IMR-90 (cell line): ENCODE data around the gene SYT8. TPM values are rescaled to one million over a fixed set of nuclear protein-coding genes. Genes with fewer than 3 reads are reported as not detected.

Source experiments
- ATAC-seq: fragments of 200-7000 bp; cut with Tn5 transposase; 2 replicates; pipeline ENCODE4 v1.9.1; 2020; ENCODE audit warnings: low read depth, mild to moderate bottlenecking, moderate library complexity
- BruUV-seq: library from RNA; stranded (reverse); fragments of 400-500 nt; replicated peaks from 2 replicates; lab custom pipeline; 2021; lab: Mats Ljungman, UMichigan
- CTCF ChIA-PET: fragments of 300-600 bp; formaldehyde crosslinking; extraction: SDS; loops from one replicate; lab custom pipeline; 2021; ENCODE audit warnings: antibody characterized with exemption; lab: Yijun Ruan, JAX
- POLR2A ChIA-PET: fragments of 300-600 bp; sonication (Branson Sonifier 250); formaldehyde crosslinking; loops from one replicate; lab custom pipeline; 2022; ENCODE audit warnings: antibody characterized with exemption; ENCODE audit not compliant: unreplicated experiment; lab: Charles Lee
- DNase-seq: peaks from one replicate; pipeline ENCODE4 v3.0.0; 2013
- H2AFZ ChIP-seq: replicated peaks from 2 replicates; pipeline ENCODE3; 2013; ENCODE audit warnings: low read length, mild to moderate bottlenecking; ENCODE audit not compliant: poor library complexity
- H2AK5ac ChIP-seq: 2 replicates; pipeline ENCODE4 v1.6.1; 2013; ENCODE audit warnings: low read depth, low read length, inconsistent platforms
- H2AK9ac ChIP-seq: replicated peaks from 2 replicates; pipeline ENCODE3; 2013; ENCODE audit warnings: mild to moderate bottlenecking, low read depth, low read length, moderate library complexity; ENCODE audit not compliant: poor library complexity
- H2BK120ac ChIP-seq: 2 replicates; pipeline ENCODE4 v1.6.1; 2013; ENCODE audit warnings: low read depth, low read length, inconsistent platforms
- H2BK15ac ChIP-seq: 3 replicates; pipeline ENCODE4 v1.6.1; 2013; ENCODE audit warnings: low read depth, low read length, inconsistent platforms
- H2BK20ac ChIP-seq: 2 replicates; pipeline ENCODE4 v1.6.1; 2013; ENCODE audit warnings: low read depth, mild to moderate bottlenecking, inconsistent platforms, low read length, moderate library complexity
- H2BK5ac ChIP-seq: 2 replicates; pipeline ENCODE4 v1.6.1; 2013; ENCODE audit warnings: mild to moderate bottlenecking, low read depth, low read length, inconsistent platforms; ENCODE audit not compliant: poor library complexity, severe bottlenecking
- H3K14ac ChIP-seq: replicated peaks from 2 replicates; pipeline ENCODE4 v1.6.1; 2013; ENCODE audit warnings: low read depth, low read length, inconsistent platforms
- H3K18ac ChIP-seq: 2 replicates; pipeline ENCODE4 v1.6.1; 2013; ENCODE audit warnings: low read depth, low read length, control low read depth
- H3K23ac ChIP-seq: 2 replicates; pipeline ENCODE4 v1.6.1; 2013; ENCODE audit warnings: low read depth, low read length, inconsistent platforms
- H3K27ac ChIP-seq: 2 replicates; pipeline ENCODE4 v1.5.1; 2013; ENCODE audit warnings: mild to moderate bottlenecking, control low read depth, low read length; ENCODE audit not compliant: insufficient read depth
- H3K27me3 ChIP-seq: 2 replicates; pipeline ENCODE4 v1.6.1; 2013; ENCODE audit warnings: low read length; ENCODE audit not compliant: control insufficient read depth, insufficient read depth
- H3K36me3 ChIP-seq: 2 replicates; pipeline ENCODE4 v1.6.1; 2013; ENCODE audit warnings: low read length, mixed read lengths; ENCODE audit not compliant: control insufficient read depth, insufficient read depth
- H3K4ac ChIP-seq: 2 replicates; pipeline ENCODE4 v1.6.1; 2013; ENCODE audit warnings: low read depth, low read length, inconsistent platforms
- H3K4me1 ChIP-seq: 2 replicates; pipeline ENCODE4 v1.6.1; 2013; ENCODE audit warnings: low read length, mixed read lengths; ENCODE audit not compliant: control insufficient read depth, insufficient read depth
- H3K4me2 ChIP-seq: 2 replicates; pipeline ENCODE4 v1.6.1; 2013; ENCODE audit warnings: low read depth, mild to moderate bottlenecking, control low read depth, low read length, moderate library complexity
- H3K4me3 ChIP-seq: 2 replicates; pipeline ENCODE4 v1.5.1; 2013; ENCODE audit warnings: low read depth, mild to moderate bottlenecking, control low read depth, low read length, moderate library complexity; ENCODE audit not compliant: insufficient read depth
- H3K56ac ChIP-seq: 2 replicates; pipeline ENCODE4 v1.6.1; 2013; ENCODE audit warnings: low read length, inconsistent platforms; ENCODE audit not compliant: insufficient read depth; ENCODE audit errors: extremely low read depth
- H3K79me1 ChIP-seq, 2 experiments: 2 replicates each; pipeline ENCODE4 v1.6.1; 2013; ENCODE audit warnings: low read length in 2 of 2, inconsistent platforms in 1 of 2, low read depth in 1 of 2
- H3K9ac ChIP-seq: 2 replicates; pipeline ENCODE4 v1.6.1; 2013; ENCODE audit warnings: low read depth, low read length, control low read depth
- H3K9me1 ChIP-seq: 2 replicates; pipeline ENCODE4 v1.6.1; 2013; ENCODE audit warnings: low read length, inconsistent platforms; ENCODE audit not compliant: insufficient read depth
- H3K9me3 ChIP-seq: 2 replicates; pipeline ENCODE4 v1.6.1; 2013; ENCODE audit warnings: low read length; ENCODE audit not compliant: control insufficient read depth, insufficient read depth
- H4K20me1 ChIP-seq: 2 replicates; pipeline ENCODE4 v1.6.1; 2013; ENCODE audit warnings: low read length, inconsistent platforms; ENCODE audit not compliant: insufficient read depth
- H4K5ac ChIP-seq: 2 replicates; pipeline ENCODE4 v1.6.1; 2013; ENCODE audit warnings: mild to moderate bottlenecking, low read depth, low read length, control low read depth
- H4K8ac ChIP-seq, 2 experiments: 2 replicates each; pipeline ENCODE4 v1.6.1; 2013; ENCODE audit warnings: low read depth in 2 of 2, low read length in 2 of 2, control low read depth in 1 of 2, inconsistent platforms in 1 of 2
- H4K91ac ChIP-seq: 2 replicates; pipeline ENCODE4 v1.6.1; 2013; ENCODE audit warnings: low read depth, low read length, inconsistent platforms; ENCODE audit not compliant: insufficient read depth
- BHLHE40 ChIP-seq: fragments of 150-350 bp; IDR thresholded peaks from 2 replicates; pipeline ENCODE4 v1.6.1; 2016; ENCODE audit warnings: mild to moderate bottlenecking, low read depth, low read length
- CEBPB ChIP-seq: IDR thresholded peaks from 2 replicates; pipeline ENCODE4 v1.6.1; 2012; ENCODE audit warnings: low read depth, low read length, improper control_type of control experiment
- CHD1 ChIP-seq: IDR thresholded peaks from 2 replicates; pipeline ENCODE4 v1.6.1; 2012; ENCODE audit warnings: low read depth, low read length, improper control_type of control experiment
- FOS ChIP-seq: fragments of 150-350 bp; IDR thresholded peaks from 2 replicates; pipeline ENCODE4 v1.6.1; 2016; ENCODE audit warnings: low read depth, low read length
- MAFK ChIP-seq: IDR thresholded peaks from 2 replicates; pipeline ENCODE4 v1.6.1; 2012; ENCODE audit warnings: low read depth, low read length, improper control_type of control experiment
- MAZ ChIP-seq: IDR thresholded peaks from 2 replicates; pipeline ENCODE4 v1.6.1; 2012; ENCODE audit warnings: low read depth, mild to moderate bottlenecking, low read length, improper control_type of control experiment, moderate library complexity, borderline replicate concordance
- MXI1 ChIP-seq: IDR thresholded peaks from 2 replicates; pipeline ENCODE4 v1.6.1; 2012; ENCODE audit warnings: low read depth, mild to moderate bottlenecking, low read length, moderate library complexity, borderline replicate concordance
- NFE2L2 ChIP-seq: fragments of 150-350 bp; IDR thresholded peaks from 2 replicates; pipeline ENCODE4 v1.6.1; 2016; ENCODE audit warnings: low read depth, mild to moderate bottlenecking, low read length
- POLR2A ChIP-seq: IDR thresholded peaks from 2 replicates; pipeline ENCODE4 v1.6.1; 2012; ENCODE audit warnings: mild to moderate bottlenecking, low read depth, low read length
- RAD21 ChIP-seq: IDR thresholded peaks from 2 replicates; pipeline ENCODE4 v1.6.1; 2012; ENCODE audit warnings: low read length, improper control_type of control experiment
- RCOR1 ChIP-seq: IDR thresholded peaks from 2 replicates; pipeline ENCODE4 v1.6.1; 2012; ENCODE audit warnings: mild to moderate bottlenecking, low read length, improper control_type of control experiment; ENCODE audit not compliant: insufficient replicate concordance
- SMC3 ChIP-seq: fragments of 150-350 bp; IDR thresholded peaks from 2 replicates; pipeline ENCODE4 v1.6.1; 2016; ENCODE audit warnings: low read depth, mild to moderate bottlenecking, antibody characterized with exemption, low read length, moderate library complexity
- WGBS, 2 experiments: methylation state at CpG; one replicate each; pipeline versions ENCODE4 v1.1.5 to v1.1.7; 2013; ENCODE audit warnings: missing lambda C conversion rate in 2 of 2; ENCODE audit not compliant: insufficient read length in 1 of 2; ENCODE audit errors: extremely low coverage in 2 of 2; 5-methylcytosine and 5-hydroxymethylcytosine counted together
- dilution Hi-C: fragments of 300-500 bp; cut with HindIII; formaldehyde crosslinking; loops from one replicate; pipeline ENCODE4 v1.14.3; 2018; ENCODE audit warnings: low sequenced_read_pairs; ENCODE audit not compliant: unreplicated experiment
- in situ Hi-C: fragments of 300-500 bp; cut with MboI; formaldehyde crosslinking; loops from 3 replicates; pipeline ENCODE4 v1.14.3; 2019; ENCODE audit warnings: low sequenced_read_pairs, inconsistent platforms, mixed read lengths
- intact Hi-C: fragments of 100-400 bp; cut with micrococcal nuclease; formaldehyde crosslinking; loops from 2 replicates; pipeline ENCODE4 v1.10.0; 2022
- polyA plus RNA-seq, 3 experiments: library from polyadenylated mRNA; depleted of rRNA; stranded (reverse); fragments of >200 nt; gene quantifications; 2 replicates each; pipeline ENCODE4 v1.2.3, GENCODE V29; 2012; ENCODE audit warnings: low replicate concordance in 1 of 3
- total RNA-seq: library from RNA; depleted of rRNA; stranded (reverse); fragments of >200 nt; gene quantifications from 2 replicates; pipeline ENCODE4 v1.2.3, GENCODE V29; 2012
- TF ChIP-seq, protein P1 (sequence below): fragments of 150-350 bp; IDR thresholded peaks from 2 replicates; pipeline ENCODE4 v1.6.1; 2016; ENCODE audit warnings: low read depth, mild to moderate bottlenecking, low read length, moderate library complexity, borderline replicate concordance
- TF ChIP-seq, protein P2 (sequence below): conservative IDR thresholded peaks from 2 replicates; pipeline ENCODE4 v1.5.1; 2012; ENCODE audit warnings: mild to moderate bottlenecking, low read depth, low read length, improper control_type of control experiment
- TF ChIP-seq, protein P3 (sequence below): fragments of 150-350 bp; IDR thresholded peaks from 2 replicates; pipeline ENCODE4 v1.6.1; 2017; ENCODE audit warnings: mild to moderate bottlenecking, antibody characterized with exemption, low read length, low read depth

Gene SYT8
- total and polyA plus RNA-seq, 2 of the 4 experiments (the other 2 are of a cell fraction): not detected

DNA sequence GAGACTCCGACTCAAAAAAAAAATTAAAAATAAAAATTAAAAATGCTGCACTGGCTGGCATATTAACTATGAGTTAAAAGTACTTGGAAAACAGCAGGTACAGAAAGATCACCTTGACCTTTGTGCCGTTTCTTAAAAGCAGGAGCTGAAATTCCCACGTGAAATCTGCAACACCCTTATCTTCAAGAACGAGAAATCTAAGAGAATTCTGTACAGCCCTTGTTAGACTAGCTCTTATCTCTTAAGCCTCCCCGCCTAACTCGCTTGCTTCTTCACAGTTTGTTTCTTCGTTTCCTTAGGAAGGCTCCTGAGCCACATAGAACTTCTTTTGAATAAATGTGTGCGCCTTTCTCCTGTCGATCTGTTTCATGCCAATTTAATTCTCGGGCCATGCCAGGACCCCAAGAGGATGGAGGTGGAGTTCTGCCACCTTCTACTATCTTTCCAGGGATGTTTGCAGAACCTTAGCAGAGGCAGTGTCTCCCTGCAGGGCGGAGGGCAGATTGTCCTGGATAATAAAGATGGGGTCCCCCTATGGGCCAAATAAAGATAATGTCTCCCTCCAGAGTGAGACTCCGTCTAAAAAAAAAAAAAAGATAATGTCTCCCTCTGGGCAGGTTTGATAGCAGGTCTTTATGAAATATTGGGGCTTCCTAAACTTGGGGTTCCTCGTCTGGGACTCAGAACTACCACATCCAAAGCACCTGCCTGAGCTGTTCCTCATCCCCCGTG lies 27.4 kb upstream of the SYT8 start:
- Histone ChIP-seq H3K27me3 (peaks cover 42% of the 10 kb centered on the region), H3K18ac (no peak overlapping the region), H4K91ac (no peak overlapping the region), H2AK5ac (no peak overlapping the region), H4K20me1 (no peaks in the 10 kb centered on the region), H3K9me1 (no peaks in the 10 kb centered on the region), H3K14ac (no peak overlapping the region), H2BK120ac (no peak overlapping the region), H3K9ac (no peak overlapping the region), H3K23ac (no peak overlapping the region), H2BK5ac (no peak overlapping the region), H3K27ac (no peak overlapping the region), H3K9me3 (peaks cover 6% of the 10 kb centered on the region), H4K5ac (no peak overlapping the region), H2BK15ac (no peak overlapping the region), H2BK20ac (no peak overlapping the region), H4K8ac (no peak overlapping the region), H3K4ac (no peak overlapping the region), H2AFZ (no peak overlapping the region), H3K4me1 (no peaks in the 10 kb centered on the region), H3K4me2 (no peak overlapping the region), H3K79me1 (no peaks in the 10 kb centered on the region), H2AK9ac (no peak overlapping the region), H3K36me3 (no peaks in the 10 kb centered on the region), H3K4me3 (no peak overlapping the region), H3K56ac (no peak overlapping the region)
- intact Hi-C loops (no loop called here), dilution Hi-C loops (no loop called here), in situ Hi-C loops (no loop called here)
- WGBS, 2 experiments: 89% methylated on average over 3 of the region's 14 CpGs; no CpG with 5 or more reads in 1 of the 2 experiments
- POLR2A ChIA-PET: no interaction called here
- TF ChIP-seq BHLHE40: no peak
- TF ChIP-seq CHD1: no peak
- no peak for TF ChIP-seq RCOR1
- TF ChIP-seq, protein P1, sequence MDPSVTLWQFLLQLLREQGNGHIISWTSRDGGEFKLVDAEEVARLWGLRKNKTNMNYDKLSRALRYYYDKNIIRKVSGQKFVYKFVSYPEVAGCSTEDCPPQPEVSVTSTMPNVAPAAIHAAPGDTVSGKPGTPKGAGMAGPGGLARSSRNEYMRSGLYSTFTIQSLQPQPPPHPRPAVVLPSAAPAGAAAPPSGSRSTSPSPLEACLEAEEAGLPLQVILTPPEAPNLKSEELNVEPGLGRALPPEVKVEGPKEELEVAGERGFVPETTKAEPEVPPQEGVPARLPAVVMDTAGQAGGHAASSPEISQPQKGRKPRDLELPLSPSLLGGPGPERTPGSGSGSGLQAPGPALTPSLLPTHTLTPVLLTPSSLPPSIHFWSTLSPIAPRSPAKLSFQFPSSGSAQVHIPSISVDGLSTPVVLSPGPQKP: no peak
- no peak for TF ChIP-seq CEBPB
- no peak for TF ChIP-seq MAFK
- no peak for TF ChIP-seq MAZ
- TF ChIP-seq SMC3: no peak
- no peak for TF ChIP-seq POLR2A
- TF ChIP-seq FOS: no peak
- TF ChIP-seq, protein P2, sequence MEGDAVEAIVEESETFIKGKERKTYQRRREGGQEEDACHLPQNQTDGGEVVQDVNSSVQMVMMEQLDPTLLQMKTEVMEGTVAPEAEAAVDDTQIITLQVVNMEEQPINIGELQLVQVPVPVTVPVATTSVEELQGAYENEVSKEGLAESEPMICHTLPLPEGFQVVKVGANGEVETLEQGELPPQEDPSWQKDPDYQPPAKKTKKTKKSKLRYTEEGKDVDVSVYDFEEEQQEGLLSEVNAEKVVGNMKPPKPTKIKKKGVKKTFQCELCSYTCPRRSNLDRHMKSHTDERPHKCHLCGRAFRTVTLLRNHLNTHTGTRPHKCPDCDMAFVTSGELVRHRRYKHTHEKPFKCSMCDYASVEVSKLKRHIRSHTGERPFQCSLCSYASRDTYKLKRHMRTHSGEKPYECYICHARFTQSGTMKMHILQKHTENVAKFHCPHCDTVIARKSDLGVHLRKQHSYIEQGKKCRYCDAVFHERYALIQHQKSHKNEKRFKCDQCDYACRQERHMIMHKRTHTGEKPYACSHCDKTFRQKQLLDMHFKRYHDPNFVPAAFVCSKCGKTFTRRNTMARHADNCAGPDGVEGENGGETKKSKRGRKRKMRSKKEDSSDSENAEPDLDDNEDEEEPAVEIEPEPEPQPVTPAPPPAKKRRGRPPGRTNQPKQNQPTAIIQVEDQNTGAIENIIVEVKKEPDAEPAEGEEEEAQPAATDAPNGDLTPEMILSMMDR: no peak
- TF ChIP-seq RAD21: no peak
- TF ChIP-seq, protein P3, sequence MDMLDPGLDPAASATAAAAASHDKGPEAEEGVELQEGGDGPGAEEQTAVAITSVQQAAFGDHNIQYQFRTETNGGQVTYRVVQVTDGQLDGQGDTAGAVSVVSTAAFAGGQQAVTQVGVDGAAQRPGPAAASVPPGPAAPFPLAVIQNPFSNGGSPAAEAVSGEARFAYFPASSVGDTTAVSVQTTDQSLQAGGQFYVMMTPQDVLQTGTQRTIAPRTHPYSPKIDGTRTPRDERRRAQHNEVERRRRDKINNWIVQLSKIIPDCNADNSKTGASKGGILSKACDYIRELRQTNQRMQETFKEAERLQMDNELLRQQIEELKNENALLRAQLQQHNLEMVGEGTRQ: no peak
- TF ChIP-seq NFE2L2: no peak
- no peak for TF ChIP-seq MXI1
- DNase-seq: no peak
- no peak for ATAC-seq
- CTCF ChIA-PET: no interaction called here
- no TSS peak for BruUV-seq
